ENCODE measurements around the gene ADGRB3. TPM values are rescaled to one million over a fixed set of nuclear protein-coding genes. Genes with fewer than 3 reads are reported as not detected.

Gene ADGRB3
- total and polyA plus RNA-seq, 2 experiments from 2014 or later, result not detected

GRCh38 chr6:68625998-68626397, 9.1 kb upstream of the ADGRB3 start:
- H3K79me2 ChIP-seq (ENCODE audit: insufficient read depth), result no peaks in the 10 kb centered on the region
- no peak overlapping the region for H3K9ac ChIP-seq
- H3K27ac ChIP-seq, result no peak overlapping the region
- H3K27me3 ChIP-seq (replicated peaks; ENCODE audit: insufficient read depth), result no peaks in the 10 kb centered on the region
- in situ Hi-C loops (cut with MboI), result no loop called here
- no peaks in the 10 kb centered on the region for H4K20me1 ChIP-seq (ENCODE audit: insufficient read depth)
- no peak for DNase-seq
- H3F3A ChIP-seq (ENCODE audit: insufficient read depth), result no peaks in the 10 kb centered on the region
- no peaks in the 10 kb centered on the region for H3K9me3 ChIP-seq (ENCODE audit: low read depth)
- TF ChIP-seq EZH2 (IDR thresholded peaks at IDR 0.05; ENCODE audit: insufficient read depth, poor library complexity, severe bottlenecking) (no peak), EZH2phosphoT487 (IDR thresholded peaks at IDR 0.05; ENCODE audit: insufficient read depth, low read depth) (no peak)
- 56 to 60% methylated on average over 6 of the region's 6 CpGs for WGBS, 2 experiments (ENCODE audit: low coverage in 1 of 2, low lambda C conversion rate in 2 of 2, missing lambda C conversion rate in 2 of 2)
- H3K4me2 ChIP-seq (ENCODE audit: unreplicated experiment), result no peak overlapping the region
- no peaks in the 10 kb centered on the region for H3K9me2 ChIP-seq (ENCODE audit: insufficient read depth)
- H3K4me3 ChIP-seq, result no peak overlapping the region
- no peak overlapping the region for H2AFZ ChIP-seq
- no peaks in the 10 kb centered on the region for H3K36me3 ChIP-seq (ENCODE audit: low read depth)
- H3K4me1 ChIP-seq (ENCODE audit: insufficient read depth), result no peaks in the 10 kb centered on the region

DNA sequence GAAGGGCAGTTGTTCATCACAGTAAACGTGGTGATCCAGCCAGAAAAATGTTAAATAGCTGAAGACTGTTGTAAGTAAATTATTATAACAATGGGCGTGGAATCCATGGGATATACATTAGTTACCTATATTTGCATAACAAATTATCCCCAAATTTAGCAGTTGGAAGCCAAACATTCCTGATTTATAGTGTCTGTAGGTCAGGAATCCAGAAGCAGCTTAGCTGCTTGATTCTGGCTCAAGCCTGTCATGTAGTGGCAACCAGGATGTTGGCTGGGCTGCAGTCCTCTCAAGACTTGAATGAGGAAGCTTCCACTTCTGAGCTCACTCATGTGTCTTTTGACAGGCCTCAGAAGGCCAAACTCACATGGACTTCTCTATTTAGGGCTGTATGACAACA, 6.9 kb upstream of the ADGRB3 start:
- 7 to 11% methylated on average over 2 of the region's 2 CpGs for WGBS, 2 experiments (ENCODE audit: low coverage in 1 of 2, low lambda C conversion rate in 2 of 2, missing lambda C conversion rate in 2 of 2)
- TF ChIP-seq EZH2phosphoT487 (IDR thresholded peaks at IDR 0.05; ENCODE audit: insufficient read depth, low read depth) (no peak), EZH2 (IDR thresholded peaks at IDR 0.05; ENCODE audit: insufficient read depth, poor library complexity, severe bottlenecking) (no peak)
- H3K9me2 ChIP-seq (ENCODE audit: insufficient read depth), result no peaks in the 10 kb centered on the region
- no peak overlapping the region for H3K27ac ChIP-seq
- in situ Hi-C loops (cut with MboI), result no loop called here
- H3K36me3 ChIP-seq (ENCODE audit: low read depth), result no peaks in the 10 kb centered on the region
- no peak overlapping the region for H3K9ac ChIP-seq
- DNase-seq, result no peak
- no peak overlapping the region for H2AFZ ChIP-seq
- no peaks in the 10 kb centered on the region for H3F3A ChIP-seq (ENCODE audit: insufficient read depth)
- peaks cover 1% of the 10 kb centered on the region for H3K27me3 ChIP-seq (replicated peaks; ENCODE audit: insufficient read depth)
- no peak overlapping the region for H3K4me3 ChIP-seq
- no peak overlapping the region for H3K4me2 ChIP-seq (ENCODE audit: unreplicated experiment)
- no peaks in the 10 kb centered on the region for H3K9me3 ChIP-seq (ENCODE audit: low read depth)
- H3K79me2 ChIP-seq (ENCODE audit: insufficient read depth), result no peaks in the 10 kb centered on the region
- no peaks in the 10 kb centered on the region for H4K20me1 ChIP-seq (ENCODE audit: insufficient read depth)
- H3K4me1 ChIP-seq (ENCODE audit: insufficient read depth), result no peaks in the 10 kb centered on the region

DNA sequence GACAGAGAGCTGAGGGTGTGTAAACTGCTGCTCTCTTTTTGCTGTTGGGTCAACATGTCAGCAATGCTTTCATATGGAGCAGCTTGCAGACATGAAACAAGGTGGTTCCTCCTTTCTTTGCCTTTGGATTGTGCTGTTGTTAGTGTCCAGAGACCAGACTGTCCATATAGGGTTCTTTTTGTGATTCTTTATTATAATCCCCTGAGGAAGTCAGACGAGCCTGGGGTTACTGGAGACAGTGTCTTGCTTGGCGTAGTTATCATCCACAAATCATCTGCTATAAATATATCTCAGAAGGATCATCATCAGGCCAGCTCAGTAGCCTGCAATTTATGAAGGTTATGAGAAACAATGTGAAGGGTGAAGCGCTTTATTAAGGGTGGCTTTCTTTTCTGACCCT, 2.3 kb upstream of the ADGRB3 start:
- Histone ChIP-seq H2AFZ (no peak overlapping the region), H3K27me3 (replicated peaks; ENCODE audit: insufficient read depth) (peaks cover 41% of the 10 kb centered on the region), H3K9me3 (ENCODE audit: low read depth) (no peaks in the 10 kb centered on the region), H3K27ac (no peak overlapping the region), H3K36me3 (ENCODE audit: low read depth) (no peaks in the 10 kb centered on the region), H3K9ac (no peak overlapping the region), H3K4me3 (no peak overlapping the region), H3F3A (ENCODE audit: insufficient read depth) (no peaks in the 10 kb centered on the region), H3K79me2 (ENCODE audit: insufficient read depth) (no peaks in the 10 kb centered on the region), H4K20me1 (ENCODE audit: insufficient read depth) (no peaks in the 10 kb centered on the region), H3K9me2 (ENCODE audit: insufficient read depth) (no peaks in the 10 kb centered on the region), H3K4me1 (ENCODE audit: insufficient read depth) (no peaks in the 10 kb centered on the region), H3K4me2 (ENCODE audit: unreplicated experiment) (no peak overlapping the region)
- WGBS, 2 experiments (ENCODE audit: low coverage in 1 of 2, low lambda C conversion rate in 2 of 2, missing lambda C conversion rate in 2 of 2), result 59 to 62% methylated on average over 3 of the region's 3 CpGs
- TF ChIP-seq EZH2 (IDR thresholded peaks at IDR 0.05; ENCODE audit: insufficient read depth, poor library complexity, severe bottlenecking), result no peak
- TF ChIP-seq EZH2phosphoT487 (IDR thresholded peaks at IDR 0.05; ENCODE audit: insufficient read depth, low read depth), result no peak
- DNase-seq, result no peak
- in situ Hi-C loops (cut with MboI), result no loop called here

DNA sequence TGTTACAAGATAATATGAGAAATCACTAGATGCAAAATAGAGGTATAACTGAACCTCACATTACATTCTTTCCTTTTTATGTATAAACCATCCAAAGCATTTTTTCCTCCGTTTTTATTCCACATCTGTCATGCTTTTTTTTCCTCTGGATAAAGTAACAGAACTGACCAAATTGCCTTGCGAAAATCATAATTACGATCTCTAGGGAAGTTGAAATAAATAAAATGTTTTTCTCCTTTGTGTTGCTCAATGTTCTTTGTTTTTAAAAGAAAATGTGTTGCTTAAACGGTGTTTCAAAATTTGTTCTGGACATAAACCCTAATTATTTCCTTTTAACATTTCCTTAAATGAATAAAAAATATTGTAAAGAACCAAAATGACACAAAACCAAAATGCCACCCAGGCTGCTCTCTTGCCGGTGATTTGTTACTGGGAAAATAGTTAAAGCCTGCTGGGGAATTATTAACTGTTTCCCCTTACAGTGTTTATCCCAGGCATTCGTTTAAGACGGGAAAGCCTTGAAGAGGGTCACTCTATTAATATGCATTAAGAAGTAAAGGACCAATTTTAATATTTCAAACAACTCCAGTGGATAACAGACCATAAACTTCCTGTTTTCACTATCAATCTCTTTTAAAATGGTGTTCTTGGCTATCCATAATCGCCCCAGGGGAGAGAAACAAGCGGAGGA, 1.7 kb upstream of the ADGRB3 start:
- no peak for DNase-seq

More for the DNA sequence above, 1.7 kb upstream of the ADGRB3 start:
- peaks cover 45% of the 10 kb centered on the region for H3K27me3 ChIP-seq (replicated peaks; ENCODE audit: insufficient read depth)
- no peak overlapping the region for H3K4me3 ChIP-seq
- no peak overlapping the region for H2AFZ ChIP-seq
- in situ Hi-C loops (cut with MboI), result no loop called here
- no peak overlapping the region for H3K27ac ChIP-seq
- no peak overlapping the region for H3K4me2 ChIP-seq (ENCODE audit: unreplicated experiment)
- no peak overlapping the region for H3K9ac ChIP-seq
- TF ChIP-seq EZH2 (IDR thresholded peaks at IDR 0.05; ENCODE audit: insufficient read depth, poor library complexity, severe bottlenecking), result peak; percentile 20
- no peak for TF ChIP-seq EZH2phosphoT487 (IDR thresholded peaks at IDR 0.05; ENCODE audit: insufficient read depth, low read depth)
- 24 to 28% methylated on average over 9 of the region's 9 CpGs for WGBS, 2 experiments (ENCODE audit: low coverage in 1 of 2, low lambda C conversion rate in 2 of 2, missing lambda C conversion rate in 2 of 2)
- H4K20me1 ChIP-seq (ENCODE audit: insufficient read depth), result no peaks in the 10 kb centered on the region
- no peaks in the 10 kb centered on the region for H3K9me2 ChIP-seq (ENCODE audit: insufficient read depth)
- H3K9me3 ChIP-seq (ENCODE audit: low read depth), result no peaks in the 10 kb centered on the region
- H3K79me2 ChIP-seq (ENCODE audit: insufficient read depth), result no peaks in the 10 kb centered on the region
- no peaks in the 10 kb centered on the region for H3F3A ChIP-seq (ENCODE audit: insufficient read depth)
- no peaks in the 10 kb centered on the region for H3K4me1 ChIP-seq (ENCODE audit: insufficient read depth)
- no peaks in the 10 kb centered on the region for H3K36me3 ChIP-seq (ENCODE audit: low read depth)
